IMR-90 (cell line): Measurements from ENCODE around the gene SPAG16.

Experiments used
- BHLHE40 ChIP-seq: fragments of 150-350 bp; IDR thresholded peaks from 2 replicates; pipeline ENCODE4 v1.6.1; 2016; ENCODE audit warnings: mild to moderate bottlenecking, low read depth, low read length
- CEBPB ChIP-seq: IDR thresholded peaks from 2 replicates; pipeline ENCODE4 v1.6.1; 2012; ENCODE audit warnings: low read depth, low read length, improper control_type of control experiment
- CTCF ChIP-seq: conservative IDR thresholded peaks from 2 replicates; pipeline ENCODE4 v1.5.1; 2012; ENCODE audit warnings: mild to moderate bottlenecking, low read depth, low read length, improper control_type of control experiment
- ELK1 ChIP-seq: fragments of 150-350 bp; IDR thresholded peaks from 2 replicates; pipeline ENCODE4 v1.6.1; 2016; ENCODE audit warnings: low read depth, mild to moderate bottlenecking, low read length, moderate library complexity, borderline replicate concordance
- FOS ChIP-seq: fragments of 150-350 bp; IDR thresholded peaks from 2 replicates; pipeline ENCODE4 v1.6.1; 2016; ENCODE audit warnings: low read depth, low read length
- MAFK ChIP-seq: IDR thresholded peaks from 2 replicates; pipeline ENCODE4 v1.6.1; 2012; ENCODE audit warnings: low read depth, low read length, improper control_type of control experiment
- MAZ ChIP-seq: IDR thresholded peaks from 2 replicates; pipeline ENCODE4 v1.6.1; 2012; ENCODE audit warnings: low read depth, mild to moderate bottlenecking, low read length, improper control_type of control experiment, moderate library complexity, borderline replicate concordance
- MXI1 ChIP-seq: IDR thresholded peaks from 2 replicates; pipeline ENCODE4 v1.6.1; 2012; ENCODE audit warnings: low read depth, mild to moderate bottlenecking, low read length, moderate library complexity, borderline replicate concordance
- POLR2A ChIP-seq: IDR thresholded peaks from 2 replicates; pipeline ENCODE4 v1.6.1; 2012; ENCODE audit warnings: mild to moderate bottlenecking, low read depth, low read length
- RAD21 ChIP-seq: IDR thresholded peaks from 2 replicates; pipeline ENCODE4 v1.6.1; 2012; ENCODE audit warnings: low read length, improper control_type of control experiment
- RFX5 ChIP-seq: IDR thresholded peaks from 2 replicates; pipeline ENCODE4 v1.8.0; 2012; ENCODE audit warnings: low read depth, mild to moderate bottlenecking, low read length, moderate library complexity
- SMC3 ChIP-seq: fragments of 150-350 bp; IDR thresholded peaks from 2 replicates; pipeline ENCODE4 v1.6.1; 2016; ENCODE audit warnings: low read depth, mild to moderate bottlenecking, antibody characterized with exemption, low read length, moderate library complexity
- USF2 ChIP-seq: fragments of 150-350 bp; IDR thresholded peaks from 2 replicates; pipeline ENCODE4 v1.6.1; 2017; ENCODE audit warnings: mild to moderate bottlenecking, antibody characterized with exemption, low read length, low read depth

- TF ChIP-seq RAD21 (no peak), CTCF (no peak), FOS (no peak), RFX5 (no peak), POLR2A (no peak), MXI1 (no peak), ELK1 (no peak), SMC3 (no peak), MAZ (no peak), USF2 (no peak), BHLHE40 (no peak), MAFK (no peak), CEBPB (no peak)
Observed at GRCh38 chr2:214169281-214169680, 885.0 kb downstream of the SPAG16 start.
